H1 (cell line): ENCODE data around the gene HTR3C. TPM values are rescaled to one million over a fixed set of nuclear protein-coding genes. Genes with fewer than 3 reads are reported as not detected.
"Not testable (repeated sequence)": the region's sequence is repeated elsewhere in the genome, so short reads cannot be mapped to it uniquely, and the experiment has no call there.

Experiments
- CTCF ChIA-PET: fragments of 300-600 bp; sonication (Branson Sonifier 250); formaldehyde crosslinking; loops from one replicate; lab custom pipeline; 2021; ENCODE audit not compliant: partially characterized antibody; lab: Charles Lee
- POLR2A ChIA-PET: fragments of 300-600 bp; sonication (Branson Sonifier 250); formaldehyde crosslinking; loops from one replicate; lab custom pipeline; 2021; ENCODE audit warnings: inconsistent platforms; ENCODE audit not compliant: partially characterized antibody; lab: Charles Lee
- DNase-seq, 2 experiments: peaks; one replicate each; pipeline versions ENCODE4 v3.0.0 to v3.0.0-alpha.2; 2010 to 2022; ENCODE audit warnings: low spot score in 2 of 2, low read depth in 1 of 2, mixed read lengths in 1 of 2
- FAIRE-seq: peaks from 2 replicates; lab custom pipeline; 2011; peaks lifted over from hg19 to GRCh38; lab: Jason Lieb, UNC
- H2AFZ ChIP-seq: 2 replicates; pipeline ENCODE4 v1.8.1; 2012; ENCODE audit warnings: low read length, inconsistent platforms
- H2AK5ac ChIP-seq: 2 replicates; pipeline ENCODE4 v1.6.1; 2013; ENCODE audit warnings: low read depth, low read length
- H2BK120ac ChIP-seq: replicated peaks from 2 replicates; pipeline ENCODE3; 2013; ENCODE audit warnings: low read depth, low read length, inconsistent platforms
- H2BK12ac ChIP-seq: 2 replicates; pipeline ENCODE4 v1.6.1; 2013; ENCODE audit warnings: low read depth, low read length
- H2BK15ac ChIP-seq: 2 replicates; pipeline ENCODE4 v1.6.1; 2013; ENCODE audit warnings: low read length
- H2BK20ac ChIP-seq: 2 replicates; pipeline ENCODE4 v1.6.1; 2013; ENCODE audit warnings: low read length
- H2BK5ac ChIP-seq: 2 replicates; pipeline ENCODE4 v1.6.1; 2013; ENCODE audit warnings: low read depth, low read length
- H3K14ac ChIP-seq: 2 replicates; pipeline ENCODE4 v1.6.1; 2013; ENCODE audit warnings: inconsistent platforms; ENCODE audit not compliant: insufficient read length
- H3K18ac ChIP-seq: 2 replicates; pipeline ENCODE4 v1.6.1; 2013; ENCODE audit warnings: low read length; ENCODE audit errors: extremely low read depth
- H3K23ac ChIP-seq: 2 replicates; pipeline ENCODE4 v1.6.1; 2013; ENCODE audit warnings: inconsistent platforms; ENCODE audit not compliant: insufficient read length
- H3K23me2 ChIP-seq: 2 replicates; pipeline ENCODE4 v1.6.1; 2013; ENCODE audit warnings: low read depth, low read length
- H3K27ac ChIP-seq: 2 replicates; pipeline ENCODE4 v1.6.1; 2011; ENCODE audit warnings: low read depth, low read length, inconsistent platforms
- H3K27me3 ChIP-seq, 4 experiments: replicated peaks in 1 of 4; 1 replicate in 1 of 4; 2 replicates in 3 of 4; pipeline versions ENCODE4 v1.6.1 to v1.8.1; 2011 to 2013; ENCODE audit warnings: low read length in 3 of 4, mild to moderate bottlenecking in 3 of 4, inconsistent platforms in 2 of 4, mixed read lengths in 2 of 4, moderate library complexity in 1 of 4; ENCODE audit not compliant: control insufficient read depth in 3 of 4, insufficient read depth in 3 of 4; ENCODE audit errors: extremely low read depth in 1 of 4
- H3K36me3 ChIP-seq, 4 experiments: 2 replicates each; pipeline versions ENCODE4 v1.6.1 to v1.8.1; 2011 to 2013; ENCODE audit warnings: mild to moderate bottlenecking in 4 of 4, low read length in 3 of 4, moderate library complexity in 2 of 4, control low read depth in 1 of 4, inconsistent platforms in 1 of 4; ENCODE audit not compliant: insufficient read depth in 4 of 4, control insufficient read depth in 2 of 4
- H3K4ac ChIP-seq: replicated peaks from 2 replicates; pipeline ENCODE3; 2013; ENCODE audit warnings: low read length, low read depth, mixed read lengths, inconsistent platforms; ENCODE audit not compliant: insufficient read length
- H3K4me1 ChIP-seq, 4 experiments: replicated peaks in 1 of 4; 1 replicate in 1 of 4; 2 replicates in 3 of 4; pipeline versions ENCODE4 v1.6.1 to v1.8.1; 2011 to 2013; ENCODE audit warnings: low read length in 3 of 4, inconsistent platforms in 2 of 4, mixed read lengths in 1 of 4; ENCODE audit not compliant: insufficient read depth in 4 of 4, control insufficient read depth in 3 of 4
- H3K4me2 ChIP-seq, 2 experiments: 2 replicates each; pipeline versions ENCODE4 v1.6.1 to v1.8.1; 2011 to 2013; ENCODE audit warnings: low read depth in 2 of 2, low read length in 2 of 2, control low read depth in 1 of 2, inconsistent platforms in 1 of 2, mild to moderate bottlenecking in 1 of 2; ENCODE audit not compliant: insufficient read depth in 1 of 2
- H3K4me3 ChIP-seq, 4 experiments: fragments of 200-600, 300-600 bp in 1 of 4; sonication (generic), shearing (Covaris generic), sonication (Bioruptor Twin) in 1 of 4; 2 replicates each; pipeline versions ENCODE4 v1.5.1 to v1.8.1; 2011 to 2016; ENCODE audit warnings: low read length in 4 of 4, low read depth in 3 of 4, control low read depth in 2 of 4, inconsistent platforms in 2 of 4, mild to moderate bottlenecking in 2 of 4, mixed read lengths in 1 of 4, moderate library complexity in 1 of 4; ENCODE audit not compliant: insufficient read depth in 2 of 4; ENCODE audit errors: extremely low read depth in 1 of 4
- H3K56ac ChIP-seq: replicated peaks from 2 replicates; pipeline ENCODE3; 2013; ENCODE audit warnings: low read depth, mild to moderate bottlenecking, mixed read lengths, low read length, inconsistent platforms; ENCODE audit not compliant: insufficient read length
- H3K79me1 ChIP-seq: 2 replicates; pipeline ENCODE4 v1.6.1; 2013; ENCODE audit warnings: low read depth, low read length, control low read depth
- H3K79me2 ChIP-seq, 2 experiments: 2 replicates each; pipeline versions ENCODE4 v1.6.1 to v1.8.1; 2012 to 2013; ENCODE audit warnings: low read length in 2 of 2, mild to moderate bottlenecking in 2 of 2, inconsistent platforms in 1 of 2; ENCODE audit not compliant: insufficient read depth in 2 of 2, control insufficient read depth in 1 of 2
- H3K9ac ChIP-seq, 4 experiments: replicated peaks in 1 of 4; 1 replicate in 1 of 4; 2 replicates in 3 of 4; pipeline versions ENCODE4 v1.6.1 to v1.8.1; 2011 to 2013; ENCODE audit warnings: low read depth in 3 of 4, low read length in 3 of 4, control low read depth in 2 of 4, mild to moderate bottlenecking in 2 of 4, moderate library complexity in 2 of 4, inconsistent platforms in 1 of 4; ENCODE audit errors: extremely low read depth in 1 of 4
- H3K9me3 ChIP-seq, 2 experiments: 2 replicates each; pipeline versions ENCODE4 v1.6.1 to v1.8.1; 2012 to 2013; ENCODE audit warnings: mild to moderate bottlenecking in 2 of 2, moderate library complexity in 2 of 2, control low read depth in 1 of 2, inconsistent platforms in 1 of 2, low read depth in 1 of 2, low read length in 1 of 2, mixed read lengths in 1 of 2; ENCODE audit not compliant: insufficient read depth in 2 of 2
- H4K20me1 ChIP-seq, 2 experiments: replicated peaks in 1 of 2; 2 replicates each; pipeline versions ENCODE3 to v1.8.1; 2011 to 2013; ENCODE audit warnings: inconsistent platforms in 2 of 2, low read length in 2 of 2, mild to moderate bottlenecking in 1 of 2; ENCODE audit not compliant: insufficient read depth in 2 of 2, control insufficient read depth in 1 of 2
- H4K5ac ChIP-seq: 2 replicates; pipeline ENCODE4 v1.6.1; 2013; ENCODE audit warnings: low read length, low read depth, mixed read lengths, inconsistent platforms; ENCODE audit not compliant: insufficient read length
- H4K8ac ChIP-seq: 2 replicates; pipeline ENCODE4 v1.8.0; 2013; ENCODE audit warnings: mild to moderate bottlenecking, moderate library complexity, low read length, inconsistent platforms; ENCODE audit not compliant: insufficient read depth; ENCODE audit errors: extremely low read depth
- H4K91ac ChIP-seq: replicated peaks from 2 replicates; pipeline ENCODE3; 2013; ENCODE audit warnings: low read length, mixed read lengths, inconsistent platforms; ENCODE audit not compliant: insufficient read length
- WGBS, 2 experiments: shearing (Covaris generic) in 1 of 2; methylation state at CpG; one replicate each; pipeline versions ENCODE4 v1.1.6 to v1.1.7; 2013 to 2015; ENCODE audit warnings: low lambda C conversion rate in 2 of 2, mixed read lengths in 2 of 2, inconsistent platforms in 1 of 2, low coverage in 1 of 2, missing lambda C conversion rate in 1 of 2; ENCODE audit not compliant: insufficient replicate concordance in 2 of 2, insufficient coverage in 1 of 2, insufficient read length in 1 of 2; ENCODE audit errors: extremely low coverage in 1 of 2, missing lambda C conversion rate in 1 of 2; 5-methylcytosine and 5-hydroxymethylcytosine counted together
- polyA plus RNA-seq, 7 experiments: library from polyadenylated mRNA; depleted of rRNA in 3 of 7; stranded (reverse) in 5 of 7; unstranded in 2 of 7; fragments of >200 nt in 5 of 7; fragments of 200-250 nt in 2 of 7; gene quantifications; 1 replicate in 5 of 7; 2 replicates in 1 of 7; 4 replicates in 1 of 7; pipeline versions ENCODE4 v1.2.1 to v1.2.3, GENCODE V29; 2011 to 2013; ENCODE audit warnings: missing spikeins in 2 of 7, mixed read lengths in 2 of 7
- total RNA-seq: library from RNA; stranded (reverse); fragmentation: NEBNext Ultra II Directional; extraction: Animal tissue kit (Norgen Biotek cat#: 25700); gene quantifications from 2 replicates; pipeline ENCODE4 v1.2.1, GENCODE V29; 2021

Gene HTR3C
- total and polyA plus RNA-seq, 2 of the 8 experiments (the other 6 are each of a cell fraction or from before 2014, with no cell fraction given): 0.03 TPM; not detected in 1

GRCh38 chr3:184038307-184038706 lies 14.5 kb upstream of the HTR3C start:
- H2BK12ac ChIP-seq, H2BK5ac ChIP-seq, H3K4me2 ChIP-seq, H3K18ac ChIP-seq, H3K79me1 ChIP-seq, H3K36me3 ChIP-seq, H3K4me3 ChIP-seq, CTCF ChIA-PET, H3K9ac ChIP-seq, H3K4me1 ChIP-seq, H4K5ac ChIP-seq, H3K27ac ChIP-seq, H4K91ac ChIP-seq, H2BK20ac ChIP-seq, H3K27me3 ChIP-seq, H4K8ac ChIP-seq, H3K56ac ChIP-seq, DNase-seq, POLR2A ChIA-PET, H3K9me3 ChIP-seq, H3K23ac ChIP-seq, H2AFZ ChIP-seq, H3K14ac ChIP-seq, H2AK5ac ChIP-seq, H3K23me2 ChIP-seq, H3K79me2 ChIP-seq, H2BK15ac ChIP-seq, H3K4ac ChIP-seq, FAIRE-seq, H4K20me1 ChIP-seq, H2BK120ac ChIP-seq: not testable (repeated sequence)
- WGBS, 2 experiments: 87% methylated on average over 7 of the region's 9 CpGs; no CpG with 5 or more reads in 1 of the 2 experiments
